OCI-LY3 (cell line): Measurements from ENCODE around the gene FAM76B.

Experiments
- CTCF ChIP-seq: fragments of 200-600, 300-600 bp; sonication (generic); IDR thresholded peaks from 2 replicates; pipeline ENCODE4 v1.5.1; 2014; ENCODE audit warnings: antibody characterized with exemption, low read length, low read depth
- EZH2phosphoT487 ChIP-seq: fragments of 200-600 bp; shearing (Covaris generic); IDR thresholded peaks from 2 replicates; pipeline ENCODE4 v1.6.1; 2018; ENCODE audit warnings: antibody characterized with exemption, mixed run types, low read depth

- TF ChIP-seq CTCF (no peak), EZH2phosphoT487 (no peak)
Observed at GRCh38 chr11:95792700-95793099, 3.1 kb upstream of the FAM76B start.
